AG10803 (cell line): ENCODE results near the gene HMBS.

Source experiments
- DNase-seq: peaks from one replicate; pipeline ENCODE4 v3.0.0; 2010; ENCODE audit warnings: low read depth
- H3K4me3 ChIP-seq: 2 replicates; pipeline ENCODE4 v1.5.1; 2011; ENCODE audit warnings: mild to moderate bottlenecking, low read length, control low read depth
- TF ChIP-seq, protein P1 (sequence below): conservative IDR thresholded peaks from 2 replicates; pipeline ENCODE4 v1.5.1; 2011; ENCODE audit warnings: mild to moderate bottlenecking, low read length, control low read depth, inconsistent platforms

HMBS gene

DNA sequence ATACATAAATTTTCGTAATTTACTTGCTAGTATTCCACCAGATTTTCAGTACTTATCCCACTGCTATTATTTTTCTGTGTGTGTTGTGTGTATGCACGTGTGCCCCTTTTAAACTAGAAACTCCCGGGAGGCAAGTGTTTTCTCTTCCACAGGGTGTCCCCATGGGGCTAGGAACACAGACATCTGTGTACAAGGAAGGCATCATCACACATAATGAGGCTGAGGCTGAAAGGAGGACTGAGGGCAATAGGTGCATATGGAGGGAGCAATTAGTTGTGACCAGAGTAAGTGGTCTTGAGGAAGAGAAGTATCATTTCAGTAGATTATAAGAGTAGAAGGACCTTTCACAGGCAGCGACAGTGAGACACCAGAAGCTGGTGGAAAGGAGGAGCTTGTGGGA lies 19.1 kb downstream of the HMBS start:
- no peak for DNase-seq
- TF ChIP-seq, protein P1, sequence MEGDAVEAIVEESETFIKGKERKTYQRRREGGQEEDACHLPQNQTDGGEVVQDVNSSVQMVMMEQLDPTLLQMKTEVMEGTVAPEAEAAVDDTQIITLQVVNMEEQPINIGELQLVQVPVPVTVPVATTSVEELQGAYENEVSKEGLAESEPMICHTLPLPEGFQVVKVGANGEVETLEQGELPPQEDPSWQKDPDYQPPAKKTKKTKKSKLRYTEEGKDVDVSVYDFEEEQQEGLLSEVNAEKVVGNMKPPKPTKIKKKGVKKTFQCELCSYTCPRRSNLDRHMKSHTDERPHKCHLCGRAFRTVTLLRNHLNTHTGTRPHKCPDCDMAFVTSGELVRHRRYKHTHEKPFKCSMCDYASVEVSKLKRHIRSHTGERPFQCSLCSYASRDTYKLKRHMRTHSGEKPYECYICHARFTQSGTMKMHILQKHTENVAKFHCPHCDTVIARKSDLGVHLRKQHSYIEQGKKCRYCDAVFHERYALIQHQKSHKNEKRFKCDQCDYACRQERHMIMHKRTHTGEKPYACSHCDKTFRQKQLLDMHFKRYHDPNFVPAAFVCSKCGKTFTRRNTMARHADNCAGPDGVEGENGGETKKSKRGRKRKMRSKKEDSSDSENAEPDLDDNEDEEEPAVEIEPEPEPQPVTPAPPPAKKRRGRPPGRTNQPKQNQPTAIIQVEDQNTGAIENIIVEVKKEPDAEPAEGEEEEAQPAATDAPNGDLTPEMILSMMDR = no peak
- no peak overlapping the region for H3K4me3 ChIP-seq

DNA sequence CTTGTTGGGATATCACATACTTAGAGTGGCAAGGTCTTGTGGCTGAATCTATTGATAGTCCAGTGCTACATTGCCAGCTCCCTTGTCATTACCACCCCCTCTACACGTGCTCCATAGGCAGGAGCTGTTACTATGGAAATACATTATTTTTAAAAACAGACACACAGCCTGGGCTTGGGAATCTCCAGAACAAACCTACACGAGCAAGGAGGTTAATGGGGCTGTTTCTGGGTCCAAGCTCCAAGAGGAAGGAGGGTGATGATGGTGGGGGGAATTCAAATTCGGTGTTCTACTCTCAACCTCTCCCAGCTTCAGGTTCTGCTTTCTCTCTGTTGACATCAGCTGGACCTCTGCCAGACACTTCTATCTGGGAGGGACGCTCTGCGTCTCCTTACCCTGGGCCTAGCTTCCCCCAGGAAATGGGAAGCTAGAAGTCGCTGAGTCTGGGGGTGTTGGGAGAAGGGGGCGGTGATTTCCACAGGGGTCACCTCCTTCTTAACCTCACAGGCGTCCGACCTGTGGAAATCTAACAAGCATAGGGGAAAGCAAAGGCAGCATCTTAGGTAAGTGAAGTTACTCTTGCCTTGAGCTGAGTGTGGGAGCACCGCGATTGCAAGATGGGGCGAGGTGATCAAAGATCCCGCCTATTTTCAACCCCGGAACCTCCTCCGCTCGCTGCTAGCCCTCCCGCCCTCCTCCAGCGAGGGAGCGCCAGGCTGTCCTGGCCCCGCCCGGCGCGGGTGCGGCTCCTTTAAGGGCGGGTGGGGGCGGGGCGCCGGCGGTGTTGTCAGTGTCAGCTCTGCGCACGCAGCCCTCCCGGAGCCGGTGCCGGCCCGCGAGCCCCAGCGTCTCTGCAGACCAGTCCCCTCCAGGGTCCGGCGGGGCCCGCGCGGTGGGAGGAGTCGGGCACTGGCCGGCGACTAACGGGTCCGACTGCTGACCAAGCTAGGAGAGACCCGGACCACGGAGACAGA lies 22.2 kb downstream of the HMBS start, which contains the start of gene C2CD2L:
Gene C2CD2L (plus strand): TSS at position 781 of the 974 bp plus-strand sequence. CDS start 398 bp downstream, outside the sequence.
- H3K4me3 ChIP-seq = peak within 1 kb of the TSS; percentile 78
- DNase-seq = peak; percentile 88
- TF ChIP-seq, protein P1 = no peak

DNA sequence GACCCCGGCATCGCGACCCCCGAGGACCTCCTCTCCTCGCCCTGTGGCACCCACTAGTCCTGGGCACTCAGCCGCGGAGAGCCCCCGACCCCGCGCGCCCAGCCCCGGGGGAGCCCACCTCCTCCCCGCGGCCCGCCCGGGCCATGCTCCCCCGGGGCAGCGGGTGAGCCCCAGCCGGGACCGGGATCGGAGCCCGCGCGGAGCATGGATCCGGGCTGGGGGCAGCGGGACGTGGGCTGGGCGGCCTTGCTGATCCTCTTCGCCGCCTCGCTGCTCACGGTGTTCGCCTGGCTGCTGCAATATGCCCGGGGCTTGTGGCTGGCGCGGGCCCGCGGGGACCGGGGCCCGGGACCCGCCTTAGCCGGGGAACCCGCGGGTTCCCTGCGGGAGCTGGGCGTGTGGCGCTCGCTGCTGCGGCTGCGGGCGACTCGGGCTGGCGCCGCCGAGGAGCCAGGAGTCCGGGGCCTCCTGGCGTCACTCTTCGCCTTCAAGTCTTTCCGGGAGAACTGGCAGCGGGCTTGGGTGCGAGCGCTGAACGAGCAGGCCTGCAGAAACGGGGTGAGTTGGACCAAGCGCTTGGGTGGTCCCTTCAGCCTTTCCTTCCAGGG lies 23.0 kb downstream of the HMBS start:
- DNase-seq = no peak
- H3K4me3 ChIP-seq = peak overlapping the region; percentile 78
- TF ChIP-seq, protein P1 = no peak

DNA sequence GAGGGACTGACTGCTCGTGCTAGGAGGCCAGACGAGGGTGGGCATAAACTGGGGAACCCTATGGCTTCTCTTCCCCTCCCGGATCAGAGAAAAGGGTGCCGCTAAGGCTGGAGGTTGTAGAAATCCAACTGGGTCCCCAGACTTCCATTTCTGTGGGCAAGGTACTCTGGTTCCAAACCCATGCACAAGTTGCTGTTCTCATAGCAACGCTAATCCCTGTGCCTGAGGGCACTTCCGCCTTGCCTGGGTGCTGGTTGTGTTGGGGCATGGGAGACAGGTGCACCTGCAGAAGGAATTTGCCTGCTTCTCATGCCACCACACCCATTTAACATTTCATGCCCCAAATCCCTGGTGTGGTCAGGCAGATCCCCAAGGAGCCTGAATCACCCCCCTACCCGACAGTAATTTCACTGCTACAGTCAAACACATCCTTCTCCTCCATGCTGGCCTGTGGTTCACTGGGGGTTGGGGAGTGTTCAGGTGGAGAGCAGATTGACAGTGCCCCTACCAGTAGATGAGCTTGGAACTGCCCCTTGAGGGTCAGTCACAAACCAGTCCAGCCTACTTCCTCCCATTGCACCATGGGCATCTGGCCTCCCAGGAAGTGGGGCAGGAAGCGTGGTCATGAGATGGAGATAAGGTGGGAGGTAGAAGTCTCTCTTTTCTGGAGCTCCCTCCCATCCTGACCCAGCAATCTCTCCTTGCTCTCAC lies 23.6 kb downstream of the HMBS start:
- DNase-seq = peak; percentile 11
- H3K4me3 ChIP-seq = peak overlapping the region; percentile 78
- TF ChIP-seq, protein P1 = no peak

DNA sequence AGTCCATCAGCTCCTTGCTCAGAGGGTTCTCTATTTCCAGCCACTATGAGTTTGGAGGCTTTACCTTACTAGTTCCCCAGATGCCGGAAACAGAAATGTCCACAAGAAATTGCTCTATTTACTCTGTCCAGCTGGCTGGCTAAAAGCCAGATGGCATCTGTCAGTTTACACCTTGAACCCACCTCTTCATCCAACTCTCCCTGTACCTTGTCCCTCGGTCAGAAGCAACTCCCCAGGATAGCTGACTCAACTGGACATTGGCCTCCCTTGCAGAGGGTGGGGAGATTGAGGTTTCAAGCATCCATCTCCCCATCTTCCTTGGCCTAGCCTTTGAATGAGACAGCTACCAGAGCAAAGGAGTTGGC lies 24.2 kb downstream of the HMBS start:
- no peak for DNase-seq
- H3K4me3 ChIP-seq = peak overlapping the region; percentile 78
- TF ChIP-seq, protein P1 = no peak

DNA sequence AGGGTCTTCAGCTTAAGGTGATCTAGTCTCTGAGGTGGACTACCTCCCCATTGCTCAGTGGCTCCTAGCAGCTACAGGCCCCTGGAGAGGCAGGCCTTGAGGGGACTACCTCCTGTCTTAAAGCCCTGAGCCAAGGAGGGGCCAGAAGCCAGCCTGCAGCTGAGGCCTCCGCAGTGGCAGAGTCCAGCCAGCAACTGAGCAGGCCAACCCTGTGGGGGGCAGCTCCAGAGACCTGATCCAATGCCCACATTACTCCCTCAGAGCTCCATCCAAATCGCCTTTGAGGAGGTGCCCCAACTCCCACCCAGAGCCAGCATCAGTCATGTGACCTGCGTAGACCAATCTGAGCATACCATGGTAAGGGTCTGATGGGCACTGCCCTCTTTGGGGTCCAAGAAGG lies 25.2 kb downstream of the HMBS start:
- no peak for DNase-seq
- TF ChIP-seq, protein P1 = no peak
- H3K4me3 ChIP-seq = no peak overlapping the region
